HCT116 (cell line): Measurements from ENCODE around the gene JADE1.

ENCODE experiments used
- ATF3 ChIP-seq: IDR thresholded peaks from 2 replicates; pipeline ENCODE4 v1.6.1; 2012
- CTCF ChIP-seq, 3 experiments: fragments of 200-600 bp in 1 of 3; sonication (generic) in 1 of 3; IDR thresholded peaks in 2 of 3; conservative IDR thresholded peaks in 1 of 3; 2 replicates each; pipeline ENCODE4 v1.5.1; 2012 to 2017; ENCODE audit warnings: low read depth in 2 of 3, low read length in 2 of 3, antibody characterized with exemption in 1 of 3, borderline replicate concordance in 1 of 3, control low read depth in 1 of 3, mild to moderate bottlenecking in 1 of 3, mixed read lengths in 1 of 3, mixed run types in 1 of 3, moderate library complexity in 1 of 3; ENCODE audit not compliant: insufficient read depth in 1 of 3
- EZH2 ChIP-seq: fragments of 200-600 bp; sonication (generic); IDR thresholded peaks from 2 replicates; pipeline ENCODE4 v1.6.1; 2017; ENCODE audit warnings: antibody characterized with exemption, mixed run types
- MAX ChIP-seq: IDR thresholded peaks from 2 replicates; pipeline ENCODE4 v1.6.1; 2012
- POLR2A ChIP-seq: IDR thresholded peaks from 2 replicates; pipeline ENCODE4 v1.7.0; 2011; ENCODE audit warnings: borderline replicate concordance; ENCODE audit not compliant: insufficient read depth, insufficient read length; ENCODE audit errors: extremely low read depth
- REST ChIP-seq: IDR thresholded peaks from 2 replicates; pipeline ENCODE4 v1.6.1; 2012; ENCODE audit warnings: low read depth
- SRF ChIP-seq: IDR thresholded peaks from 2 replicates; pipeline ENCODE4 v1.6.1; 2012; ENCODE audit warnings: low read depth
- ZBTB33 ChIP-seq: IDR thresholded peaks from 2 replicates; pipeline ENCODE4 v1.6.1; 2011; ENCODE audit warnings: mild to moderate bottlenecking, low read length, moderate library complexity; ENCODE audit not compliant: insufficient replicate concordance; ENCODE audit errors: extremely low read depth
- ZFX ChIP-seq: fragments of 450-650 bp; IDR thresholded peaks from 2 replicates; pipeline ENCODE4 v1.6.1; 2017

GRCh38 chr4:128766781-128767180, 42.7 kb upstream of the JADE1 start:
- TF ChIP-seq CTCF (IDR thresholded peaks at IDR 0.05 in 2 of 3, conservative IDR thresholded peaks at IDR 0.05 in 1 of 3; ENCODE audit: borderline replicate concordance in 1 of 3, insufficient read depth in 1 of 3, low read depth in 2 of 3, low read length in 2 of 3) (no peak), POLR2A (no peak), MAX (no peak), EZH2 (no peak), REST (no peak), ZBTB33 (no peak), SRF (no peak), ATF3 (no peak), ZFX (no peak)
